Measurements from ENCODE around the gene TMCC2.

TMCC2 gene

GRCh38 chr1:205309741-205310140, 82.0 kb downstream of the TMCC2 start:
- no peak for FAIRE-seq

- no peak for FAIRE-seq
These were observed 83.4 kb downstream of the TMCC2 start for GRCh38 chr1:205310976-205311704.

- no peak for FAIRE-seq
These were observed 85.3 kb downstream of the TMCC2 start for GRCh38 chr1:205312866-205313562.

GRCh38 chr1:205313563-205314308, 86.0 kb downstream of the TMCC2 start:
- no peak for FAIRE-seq

GRCh38 chr1:205315008-205315618, 87.4 kb downstream of the TMCC2 start:
- no peak for FAIRE-seq

GRCh38 chr1:205316161-205316566, 88.4 kb downstream of the TMCC2 start:
- no peak for FAIRE-seq

- no peak for FAIRE-seq
These were observed 89.7 kb downstream of the TMCC2 start for GRCh38 chr1:205317311-205317917.

- FAIRE-seq, result no peak
These were observed 90.7 kb downstream of the TMCC2 start for GRCh38 chr1:205318231-205318991.

- FAIRE-seq, result no peak
These were observed 91.6 kb downstream of the TMCC2 start for GRCh38 chr1:205319081-205320018.

- no peak for FAIRE-seq
These were observed 93.6 kb downstream of the TMCC2 start, which contains the start of gene NUAK2 for GRCh38 chr1:205321162-205321958. NUAK2 (minus strand) TSS chr1:205321745; CDS start chr1:205321628, 117 bp downstream.

- no peak for FAIRE-seq
These were observed 94.2 kb downstream of the TMCC2 start for GRCh38 chr1:205321959-205322283.
